ENCODE measurements around the gene PRODH.
"Not testable (repeated sequence)": the region's sequence is repeated elsewhere in the genome, so short reads cannot be mapped to it uniquely, and the experiment has no call there.

The PRODH gene

GRCh38 chr22:18968011-18968749 lies 32.1 kb upstream of the PRODH start:
- no peak for DNase-seq (ENCODE audit: insufficient read length, low spot score)
- no peak for FAIRE-seq

- not testable (repeated sequence) for DNase-seq (ENCODE audit: insufficient read length, low spot score); FAIRE-seq
These were observed 31.4 kb upstream of the PRODH start for GRCh38 chr22:18967391-18968010.

GRCh38 chr22:18966748-18967147 lies 30.7 kb upstream of the PRODH start:
- no peak for DNase-seq (ENCODE audit: insufficient read length, low spot score)
- no peak for FAIRE-seq

GRCh38 chr22:18965526-18966421 lies 29.7 kb upstream of the PRODH start:
- DNase-seq (ENCODE audit: insufficient read length, low spot score) (no peak), FAIRE-seq (no peak)

- FAIRE-seq; DNase-seq (ENCODE audit: insufficient read length, low spot score): not testable (repeated sequence)
These were observed 28.6 kb upstream of the PRODH start for GRCh38 chr22:18964501-18965265.

GRCh38 chr22:18964051-18964450 lies 28.0 kb upstream of the PRODH start:
- DNase-seq (ENCODE audit: insufficient read length, low spot score); FAIRE-seq: not testable (repeated sequence)

- DNase-seq (ENCODE audit: insufficient read length, low spot score), result no peak
- no peak for FAIRE-seq
These were observed 26.2 kb upstream of the PRODH start for GRCh38 chr22:18962308-18962635.

GRCh38 chr22:18961632-18962307 lies 25.7 kb upstream of the PRODH start:
- FAIRE-seq; DNase-seq (ENCODE audit: insufficient read length, low spot score): not testable (repeated sequence)

- FAIRE-seq; DNase-seq (ENCODE audit: insufficient read length, low spot score): not testable (repeated sequence)
These were observed 25.1 kb upstream of the PRODH start for GRCh38 chr22:18961201-18961600.

- FAIRE-seq; DNase-seq (ENCODE audit: insufficient read length, low spot score): not testable (repeated sequence)
These were observed 24.2 kb upstream of the PRODH start for GRCh38 chr22:18960166-18960820.

- not testable (repeated sequence) for FAIRE-seq; DNase-seq (ENCODE audit: insufficient read length, low spot score)
These were observed 23.6 kb upstream of the PRODH start for GRCh38 chr22:18959741-18960140.

GRCh38 chr22:18959266-18959665 lies 23.2 kb upstream of the PRODH start:
- not testable (repeated sequence) for FAIRE-seq; DNase-seq (ENCODE audit: insufficient read length, low spot score)

GRCh38 chr22:18958738-18959137 lies 22.6 kb upstream of the PRODH start:
- not testable (repeated sequence) for FAIRE-seq

GRCh38 chr22:18958321-18958705 lies 22.2 kb upstream of the PRODH start:
- not testable (repeated sequence) for FAIRE-seq; DNase-seq (ENCODE audit: insufficient read length, low spot score)

More at GRCh38 chr22:18958738-18959137, 22.6 kb upstream of the PRODH start:
- not testable (repeated sequence) for DNase-seq (ENCODE audit: insufficient read length, low spot score)

- FAIRE-seq; DNase-seq (ENCODE audit: insufficient read length, low spot score): not testable (repeated sequence)
These were observed 21.7 kb upstream of the PRODH start for GRCh38 chr22:18957621-18958320.

GRCh38 chr22:18956956-18957355 lies 20.9 kb upstream of the PRODH start:
- not testable (repeated sequence) for DNase-seq (ENCODE audit: insufficient read length, low spot score); FAIRE-seq

- not testable (repeated sequence) for DNase-seq (ENCODE audit: insufficient read length, low spot score); FAIRE-seq
These were observed 20.2 kb upstream of the PRODH start for GRCh38 chr22:18956121-18956895.

- no peak for DNase-seq (ENCODE audit: insufficient read length, low spot score)
- FAIRE-seq, result no peak
These were observed 19.6 kb upstream of the PRODH start for GRCh38 chr22:18955696-18956095.
